ENCODE data around the gene ZBTB7B.
A peak's percentile ranks its signal among the peaks of the same experiment; 100 is the strongest.

Gene ZBTB7B

GRCh38 chr1:155038602-155039307, 36.2 kb downstream of the ZBTB7B start:
- DNase-seq (ENCODE audit: low spot score), result no peak

GRCh38 chr1:155039308-155039669, 36.7 kb downstream of the ZBTB7B start:
- DNase-seq (ENCODE audit: low spot score), result no peak

GRCh38 chr1:155040358-155041093, 37.9 kb downstream of the ZBTB7B start:
- no peak for DNase-seq (ENCODE audit: low spot score)

- no peak for DNase-seq (ENCODE audit: low spot score)
These were observed 40.2 kb downstream of the ZBTB7B start for GRCh38 chr1:155042789-155043188.

GRCh38 chr1:155043301-155043702, 40.7 kb downstream of the ZBTB7B start:
- no peak for DNase-seq (ENCODE audit: low spot score)

- no peak for DNase-seq (ENCODE audit: low spot score)
These were observed 41.2 kb downstream of the ZBTB7B start for GRCh38 chr1:155043793-155044192.

- DNase-seq (ENCODE audit: low spot score), result no peak
These were observed 41.8 kb downstream of the ZBTB7B start for GRCh38 chr1:155044365-155044764.

- DNase-seq (ENCODE audit: low spot score), result peak; percentile 91
These were observed 42.4 kb downstream of the ZBTB7B start for GRCh38 chr1:155044812-155045657.

- no peak for DNase-seq (ENCODE audit: low spot score)
These were observed 46.1 kb downstream of the ZBTB7B start for GRCh38 chr1:155048449-155049334.

GRCh38 chr1:155049651-155050559, 47.3 kb downstream of the ZBTB7B start:
- DNase-seq (ENCODE audit: low spot score), result no peak

GRCh38 chr1:155050560-155051341, 48.1 kb downstream of the ZBTB7B start, which contains the start of gene ADAM15:
Gene ADAM15 (plus strand): TSS chr1:155051316. CDS start chr1:155051387, 71 bp downstream.
- DNase-seq (ENCODE audit: low spot score), result peak; percentile 99

- DNase-seq (ENCODE audit: low spot score), result no peak
These were observed 48.8 kb downstream of the ZBTB7B start for GRCh38 chr1:155051342-155051776.

- no peak for DNase-seq (ENCODE audit: low spot score)
These were observed 49.3 kb downstream of the ZBTB7B start for GRCh38 chr1:155051777-155052398.

- no peak for DNase-seq (ENCODE audit: low spot score)
These were observed 50.1 kb downstream of the ZBTB7B start for GRCh38 chr1:155052439-155053395.

GRCh38 chr1:155053531-155054105, 51.0 kb downstream of the ZBTB7B start:
- no peak for DNase-seq (ENCODE audit: low spot score)

- no peak for DNase-seq (ENCODE audit: low spot score)
These were observed 54.5 kb downstream of the ZBTB7B start for GRCh38 chr1:155057104-155057503.

GRCh38 chr1:155057788-155058211, 55.2 kb downstream of the ZBTB7B start:
- no peak for DNase-seq (ENCODE audit: low spot score)

GRCh38 chr1:155060736-155061135, 58.1 kb downstream of the ZBTB7B start:
- DNase-seq (ENCODE audit: low spot score), result no peak
